GM12878 (cell line): Measurements from ENCODE around the gene SMCP. TPM values are rescaled to one million over a fixed set of nuclear protein-coding genes. Genes with fewer than 3 reads are reported as not detected.
A peak's percentile ranks its signal among the peaks of the same experiment; 100 is the strongest.

ENCODE experiments used
- CHD1 ChIP-seq: IDR thresholded peaks from 2 replicates; pipeline ENCODE4 v1.6.1; 2012; ENCODE audit warnings: low read depth, low read length, improper control_type of control experiment
- CHD2 ChIP-seq: IDR thresholded peaks from 2 replicates; pipeline ENCODE4 v1.6.1; 2011; ENCODE audit warnings: low read depth, low read length, improper control_type of control experiment, borderline replicate concordance
- EZH2 ChIP-seq: IDR thresholded peaks from 2 replicates; pipeline ENCODE4 v1.6.1; 2012; ENCODE audit warnings: low read depth, mild to moderate bottlenecking, control low read depth, inconsistent platforms, low read length, borderline replicate concordance; ENCODE audit not compliant: control insufficient read depth
- FOXM1 ChIP-seq: IDR thresholded peaks from 2 replicates; pipeline ENCODE4 v1.6.1; 2012; ENCODE audit warnings: low read depth, mild to moderate bottlenecking, inconsistent platforms, low read length, moderate library complexity
- HDAC2 ChIP-seq: fragments of 200-600 bp; sonication (generic); IDR thresholded peaks from 2 replicates; pipeline ENCODE4 v1.6.1; 2017
- JUNB ChIP-seq: IDR thresholded peaks from 2 replicates; pipeline ENCODE4 v1.6.1; 2016; ENCODE audit warnings: antibody characterized with exemption, mild to moderate bottlenecking
- PML ChIP-seq: IDR thresholded peaks from 2 replicates; pipeline ENCODE4 v1.6.1; 2012; ENCODE audit warnings: low read length, inconsistent platforms
- POU2F2 ChIP-seq: IDR thresholded peaks from 3 replicates; pipeline ENCODE4 v1.6.1; 2011; ENCODE audit warnings: low read depth, mild to moderate bottlenecking, low read length, borderline replicate concordance
- SMC3 ChIP-seq: IDR thresholded peaks from 2 replicates; pipeline ENCODE4 v1.6.1; 2011; ENCODE audit warnings: low read length, improper control_type of control experiment, borderline replicate concordance
- SUPT20H ChIP-seq: IDR thresholded peaks from 2 replicates; pipeline ENCODE4 v1.6.1; 2011; ENCODE audit warnings: low read depth, mild to moderate bottlenecking, low read length, moderate library complexity, borderline replicate concordance; ENCODE audit not compliant: control insufficient read depth
- ZNF384 ChIP-seq: IDR thresholded peaks from 2 replicates; pipeline ENCODE4 v1.6.1; 2012; ENCODE audit warnings: low read depth, mild to moderate bottlenecking, low read length, improper control_type of control experiment, borderline replicate concordance
- polyA plus RNA-seq, 11 experiments: library from polyadenylated mRNA; depleted of rRNA in 4 of 11; unstranded in 6 of 11; stranded (reverse) in 5 of 11; fragments of >200 nt; fragmentation: Nextera tagmentation in 4 of 11; fragmentation: Illumina TruSeq in 1 of 11; extraction: Ambion mirVana in 4 of 11; extraction: Trizol in 1 of 11; gene quantifications; 1 replicate in 1 of 11; 2 replicates in 10 of 11; pipeline versions ENCODE4 v1.2.1 to v1.2.3, GENCODE V29; 2011 to 2016; ENCODE audit warnings: inconsistent platforms in 2 of 11, missing spikeins in 2 of 11, low read depth in 1 of 11
- total RNA-seq, 4 experiments: library from RNA; depleted of rRNA in 3 of 4; stranded (reverse); fragments of >200 nt in 3 of 4; fragmentation: Illumina TruSeq in 1 of 4; extraction: Trizol in 1 of 4; gene quantifications; 2 replicates each; pipeline versions ENCODE4 v1.2.1 to v1.2.3, GENCODE V29; 2013 to 2021
- TF ChIP-seq, protein P1 (sequence below): fragments of 450-650 bp; IDR thresholded peaks from 2 replicates; pipeline ENCODE4 v1.6.1; 2017; ENCODE audit warnings: antibody characterized with exemption, mild to moderate bottlenecking, moderate library complexity
- TF ChIP-seq, protein P2 (sequence below): fragments of 450-650 bp; IDR thresholded peaks from 2 replicates; pipeline ENCODE4 v1.6.1; 2018; ENCODE audit warnings: borderline replicate concordance, mild to moderate bottlenecking; ENCODE audit not compliant: partially characterized antibody
- TF ChIP-seq, protein P3 (sequence below): fragments of 150-350 bp; IDR thresholded peaks from 2 replicates; pipeline ENCODE4 v1.6.1; 2016; ENCODE audit warnings: low read depth, low read length
- TF ChIP-seq, protein P4 (sequence below): fragments of 450-650 bp; IDR thresholded peaks from 2 replicates; pipeline ENCODE4 v1.6.1; 2017; ENCODE audit warnings: mild to moderate bottlenecking, moderate library complexity

SMCP gene
- total and polyA plus RNA-seq, 10 of the 15 experiments (the other 5 are each of a cell fraction or from before 2014, with no cell fraction given) = 0.16 to 0.69 (median 0.27) TPM; not detected in 7

DNA sequence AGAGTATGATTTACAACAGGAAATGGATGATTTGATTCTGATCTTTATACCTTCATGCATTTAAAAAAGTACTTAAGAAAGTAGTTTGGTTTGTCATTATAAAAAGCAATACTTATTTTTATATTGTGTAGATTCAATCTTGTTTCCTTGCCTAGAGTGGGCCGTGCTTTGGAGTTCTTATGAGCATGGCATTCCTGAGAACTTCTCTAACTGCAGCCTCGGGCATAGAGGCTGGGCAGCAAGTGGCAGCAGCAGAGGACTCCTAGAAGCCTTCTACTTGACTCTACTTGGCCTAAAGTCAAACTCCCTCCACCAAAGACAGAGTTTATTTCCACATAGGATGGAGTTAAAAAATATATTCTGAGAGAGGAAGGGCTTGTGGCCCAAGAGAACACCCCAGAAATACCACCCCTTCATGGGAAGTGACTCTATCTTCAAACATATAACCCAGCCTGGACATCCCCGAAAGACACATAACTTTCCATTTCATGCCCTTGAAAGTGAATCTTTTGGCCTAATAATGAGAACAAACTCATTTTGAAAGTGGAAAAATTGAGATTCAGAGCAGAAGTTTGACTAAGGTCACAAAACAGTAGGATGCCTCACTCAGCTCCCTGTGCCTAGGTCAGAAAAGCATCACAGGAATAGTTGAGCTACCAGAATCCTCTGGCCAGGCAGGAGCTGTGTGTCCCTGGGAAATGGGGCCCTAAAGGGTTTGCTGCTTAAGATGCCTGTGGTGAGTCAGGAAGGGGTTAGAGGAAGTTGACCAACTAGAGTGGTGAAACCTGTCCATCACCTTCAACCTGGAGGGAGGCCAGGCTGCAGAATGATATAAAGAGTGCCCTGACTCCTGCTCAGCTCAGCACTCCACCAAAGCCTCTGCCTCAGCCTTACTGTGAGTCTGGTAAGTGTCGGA, 29.8 kb downstream of the SMCP start, which contains the start of gene IVL (continued):
- TF ChIP-seq, protein P1, sequence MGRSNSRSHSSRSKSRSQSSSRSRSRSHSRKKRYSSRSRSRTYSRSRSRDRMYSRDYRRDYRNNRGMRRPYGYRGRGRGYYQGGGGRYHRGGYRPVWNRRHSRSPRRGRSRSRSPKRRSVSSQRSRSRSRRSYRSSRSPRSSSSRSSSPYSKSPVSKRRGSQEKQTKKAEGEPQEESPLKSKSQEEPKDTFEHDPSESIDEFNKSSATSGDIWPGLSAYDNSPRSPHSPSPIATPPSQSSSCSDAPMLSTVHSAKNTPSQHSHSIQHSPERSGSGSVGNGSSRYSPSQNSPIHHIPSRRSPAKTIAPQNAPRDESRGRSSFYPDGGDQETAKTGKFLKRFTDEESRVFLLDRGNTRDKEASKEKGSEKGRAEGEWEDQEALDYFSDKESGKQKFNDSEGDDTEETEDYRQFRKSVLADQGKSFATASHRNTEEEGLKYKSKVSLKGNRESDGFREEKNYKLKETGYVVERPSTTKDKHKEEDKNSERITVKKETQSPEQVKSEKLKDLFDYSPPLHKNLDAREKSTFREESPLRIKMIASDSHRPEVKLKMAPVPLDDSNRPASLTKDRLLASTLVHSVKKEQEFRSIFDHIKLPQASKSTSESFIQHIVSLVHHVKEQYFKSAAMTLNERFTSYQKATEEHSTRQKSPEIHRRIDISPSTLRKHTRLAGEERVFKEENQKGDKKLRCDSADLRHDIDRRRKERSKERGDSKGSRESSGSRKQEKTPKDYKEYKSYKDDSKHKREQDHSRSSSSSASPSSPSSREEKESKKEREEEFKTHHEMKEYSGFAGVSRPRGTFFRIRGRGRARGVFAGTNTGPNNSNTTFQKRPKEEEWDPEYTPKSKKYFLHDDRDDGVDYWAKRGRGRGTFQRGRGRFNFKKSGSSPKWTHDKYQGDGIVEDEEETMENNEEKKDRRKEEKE = no peak
- TF ChIP-seq POU2F2 (no peak), CHD1 (no peak), PML (peak; percentile 42; the same call in 1 of the 2 replicates), SMC3 (no peak), EZH2 (no peak), HDAC2 (no peak), JUNB (peak; percentile 94), FOXM1 (peak; percentile 70; the same call in 1 of the 2 replicates), CHD2 (no peak), SUPT20H (no peak), ZNF384 (no peak)
- TF ChIP-seq, protein P2, sequence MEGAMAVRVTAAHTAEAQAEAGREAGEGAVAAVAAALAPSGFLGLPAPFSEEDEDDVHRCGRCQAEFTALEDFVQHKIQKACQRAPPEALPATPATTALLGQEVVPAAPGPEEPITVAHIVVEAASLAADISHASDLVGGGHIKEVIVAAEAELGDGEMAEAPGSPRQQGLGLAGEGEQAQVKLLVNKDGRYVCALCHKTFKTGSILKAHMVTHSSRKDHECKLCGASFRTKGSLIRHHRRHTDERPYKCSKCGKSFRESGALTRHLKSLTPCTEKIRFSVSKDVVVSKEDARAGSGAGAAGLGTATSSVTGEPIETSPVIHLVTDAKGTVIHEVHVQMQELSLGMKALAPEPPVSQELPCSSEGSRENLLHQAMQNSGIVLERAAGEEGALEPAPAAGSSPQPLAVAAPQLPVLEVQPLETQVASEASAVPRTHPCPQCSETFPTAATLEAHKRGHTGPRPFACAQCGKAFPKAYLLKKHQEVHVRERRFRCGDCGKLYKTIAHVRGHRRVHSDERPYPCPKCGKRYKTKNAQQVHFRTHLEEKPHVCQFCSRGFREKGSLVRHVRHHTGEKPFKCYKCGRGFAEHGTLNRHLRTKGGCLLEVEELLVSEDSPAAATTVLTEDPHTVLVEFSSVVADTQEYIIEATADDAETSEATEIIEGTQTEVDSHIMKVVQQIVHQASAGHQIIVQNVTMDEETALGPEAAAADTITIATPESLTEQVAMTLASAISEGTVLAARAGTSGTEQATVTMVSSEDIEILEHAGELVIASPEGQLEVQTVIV = no peak
- TF ChIP-seq, protein P3, sequence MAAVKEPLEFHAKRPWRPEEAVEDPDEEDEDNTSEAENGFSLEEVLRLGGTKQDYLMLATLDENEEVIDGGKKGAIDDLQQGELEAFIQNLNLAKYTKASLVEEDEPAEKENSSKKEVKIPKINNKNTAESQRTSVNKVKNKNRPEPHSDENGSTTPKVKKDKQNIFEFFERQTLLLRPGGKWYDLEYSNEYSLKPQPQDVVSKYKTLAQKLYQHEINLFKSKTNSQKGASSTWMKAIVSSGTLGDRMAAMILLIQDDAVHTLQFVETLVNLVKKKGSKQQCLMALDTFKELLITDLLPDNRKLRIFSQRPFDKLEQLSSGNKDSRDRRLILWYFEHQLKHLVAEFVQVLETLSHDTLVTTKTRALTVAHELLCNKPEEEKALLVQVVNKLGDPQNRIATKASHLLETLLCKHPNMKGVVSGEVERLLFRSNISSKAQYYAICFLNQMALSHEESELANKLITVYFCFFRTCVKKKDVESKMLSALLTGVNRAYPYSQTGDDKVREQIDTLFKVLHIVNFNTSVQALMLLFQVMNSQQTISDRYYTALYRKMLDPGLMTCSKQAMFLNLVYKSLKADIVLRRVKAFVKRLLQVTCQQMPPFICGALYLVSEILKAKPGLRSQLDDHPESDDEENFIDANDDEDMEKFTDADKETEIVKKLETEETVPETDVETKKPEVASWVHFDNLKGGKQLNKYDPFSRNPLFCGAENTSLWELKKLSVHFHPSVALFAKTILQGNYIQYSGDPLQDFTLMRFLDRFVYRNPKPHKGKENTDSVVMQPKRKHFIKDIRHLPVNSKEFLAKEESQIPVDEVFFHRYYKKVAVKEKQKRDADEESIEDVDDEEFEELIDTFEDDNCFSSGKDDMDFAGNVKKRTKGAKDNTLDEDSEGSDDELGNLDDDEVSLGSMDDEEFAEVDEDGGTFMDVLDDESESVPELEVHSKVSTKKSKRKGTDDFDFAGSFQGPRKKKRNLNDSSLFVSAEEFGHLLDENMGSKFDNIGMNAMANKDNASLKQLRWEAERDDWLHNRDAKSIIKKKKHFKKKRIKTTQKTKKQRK = no peak
- TF ChIP-seq, protein P4, sequence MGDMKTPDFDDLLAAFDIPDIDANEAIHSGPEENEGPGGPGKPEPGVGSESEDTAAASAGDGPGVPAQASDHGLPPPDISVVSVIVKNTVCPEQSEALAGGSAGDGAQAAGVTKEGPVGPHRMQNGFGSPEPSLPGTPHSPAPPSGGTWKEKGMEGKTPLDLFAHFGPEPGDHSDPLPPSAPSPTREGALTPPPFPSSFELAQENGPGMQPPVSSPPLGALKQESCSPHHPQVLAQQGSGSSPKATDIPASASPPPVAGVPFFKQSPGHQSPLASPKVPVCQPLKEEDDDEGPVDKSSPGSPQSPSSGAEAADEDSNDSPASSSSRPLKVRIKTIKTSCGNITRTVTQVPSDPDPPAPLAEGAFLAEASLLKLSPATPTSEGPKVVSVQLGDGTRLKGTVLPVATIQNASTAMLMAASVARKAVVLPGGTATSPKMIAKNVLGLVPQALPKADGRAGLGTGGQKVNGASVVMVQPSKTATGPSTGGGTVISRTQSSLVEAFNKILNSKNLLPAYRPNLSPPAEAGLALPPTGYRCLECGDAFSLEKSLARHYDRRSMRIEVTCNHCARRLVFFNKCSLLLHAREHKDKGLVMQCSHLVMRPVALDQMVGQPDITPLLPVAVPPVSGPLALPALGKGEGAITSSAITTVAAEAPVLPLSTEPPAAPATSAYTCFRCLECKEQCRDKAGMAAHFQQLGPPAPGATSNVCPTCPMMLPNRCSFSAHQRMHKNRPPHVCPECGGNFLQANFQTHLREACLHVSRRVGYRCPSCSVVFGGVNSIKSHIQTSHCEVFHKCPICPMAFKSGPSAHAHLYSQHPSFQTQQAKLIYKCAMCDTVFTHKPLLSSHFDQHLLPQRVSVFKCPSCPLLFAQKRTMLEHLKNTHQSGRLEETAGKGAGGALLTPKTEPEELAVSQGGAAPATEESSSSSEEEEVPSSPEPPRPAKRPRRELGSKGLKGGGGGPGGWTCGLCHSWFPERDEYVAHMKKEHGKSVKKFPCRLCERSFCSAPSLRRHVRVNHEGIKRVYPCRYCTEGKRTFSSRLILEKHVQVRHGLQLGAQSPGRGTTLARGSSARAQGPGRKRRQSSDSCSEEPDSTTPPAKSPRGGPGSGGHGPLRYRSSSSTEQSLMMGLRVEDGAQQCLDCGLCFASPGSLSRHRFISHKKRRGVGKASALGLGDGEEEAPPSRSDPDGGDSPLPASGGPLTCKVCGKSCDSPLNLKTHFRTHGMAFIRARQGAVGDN = no peak
